GM12872 (cell line): Measurements from ENCODE around the gene LMO4.
A peak's percentile ranks its signal among the peaks of the same experiment; 100 is the strongest.

ENCODE experiments used
- CTCF ChIP-seq: IDR thresholded peaks from 3 replicates; pipeline ENCODE4 v1.5.1; 2011; ENCODE audit warnings: low read depth, mild to moderate bottlenecking, low read length, moderate library complexity; ENCODE audit not compliant: insufficient read depth

Gene LMO4

GRCh38 chr1:87329051-87329525 lies 408 bp downstream of the LMO4 start:
- TF ChIP-seq CTCF, result no peak

GRCh38 chr1:87329526-87330056 lies 911 bp downstream of the LMO4 start:
- TF ChIP-seq CTCF, result no peak

- no peak for TF ChIP-seq CTCF
Measured at GRCh38 chr1:87330057-87330884, 1.6 kb downstream of the LMO4 start.

GRCh38 chr1:87330885-87331364 lies 2.2 kb downstream of the LMO4 start:
- TF ChIP-seq CTCF, result no peak

- TF ChIP-seq CTCF, result 0 out of 3 replicates have a peak, but pooled peaks have one; percentile 17
Measured at GRCh38 chr1:87331365-87332241, 2.9 kb downstream of the LMO4 start.

GRCh38 chr1:87333692-87334347 lies 5.1 kb downstream of the LMO4 start:
- TF ChIP-seq CTCF, result no peak
